Fibroblast of lung (primary cell): ENCODE measurements around the gene MGST3.
"Not testable (repeated sequence)": the region's sequence is repeated elsewhere in the genome, so short reads cannot be mapped to it uniquely, and the experiment has no call there.

Source experiments
- EZH2 ChIP-seq: IDR thresholded peaks from 2 replicates; pipeline ENCODE4 v1.5.1; 2012; ENCODE audit warnings: low read length, control low read depth, mild to moderate bottlenecking; ENCODE audit errors: missing control alignments
- TF ChIP-seq, protein P1 (sequence below), 2 donors: IDR thresholded peaks in 1 of 2; conservative IDR thresholded peaks in 1 of 2; 1 replicate in 1 of 2; 2 replicates in 1 of 2; pipeline ENCODE4 v1.5.1; 2011 to 2012; ENCODE audit warnings: low read length in 2 of 2, control low read depth in 1 of 2, inconsistent platforms in 1 of 2, low read depth in 1 of 2, mild to moderate bottlenecking in 1 of 2

DNA sequence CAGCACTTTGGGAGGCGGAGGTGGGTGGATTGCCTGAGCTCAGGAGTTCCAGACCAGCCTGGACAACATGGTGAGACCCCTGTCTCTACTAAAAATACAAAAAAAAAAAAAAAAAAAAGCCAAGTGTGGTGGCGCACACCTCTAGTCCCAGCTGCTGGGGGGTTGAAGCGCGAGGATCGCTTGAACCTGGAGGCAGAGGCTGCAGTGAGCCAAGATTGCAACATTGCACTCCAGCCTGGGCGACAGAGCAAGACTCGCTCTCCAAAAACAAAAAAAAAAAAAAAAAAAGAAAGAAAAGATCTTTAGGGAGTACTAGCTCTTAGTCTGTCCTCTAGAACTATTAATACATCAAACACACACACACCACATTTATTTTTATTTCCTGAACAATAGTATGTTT lies 70.9 kb downstream of the MGST3 start:
- TF ChIP-seq EZH2, result not testable (repeated sequence)
- TF ChIP-seq, protein P1, sequence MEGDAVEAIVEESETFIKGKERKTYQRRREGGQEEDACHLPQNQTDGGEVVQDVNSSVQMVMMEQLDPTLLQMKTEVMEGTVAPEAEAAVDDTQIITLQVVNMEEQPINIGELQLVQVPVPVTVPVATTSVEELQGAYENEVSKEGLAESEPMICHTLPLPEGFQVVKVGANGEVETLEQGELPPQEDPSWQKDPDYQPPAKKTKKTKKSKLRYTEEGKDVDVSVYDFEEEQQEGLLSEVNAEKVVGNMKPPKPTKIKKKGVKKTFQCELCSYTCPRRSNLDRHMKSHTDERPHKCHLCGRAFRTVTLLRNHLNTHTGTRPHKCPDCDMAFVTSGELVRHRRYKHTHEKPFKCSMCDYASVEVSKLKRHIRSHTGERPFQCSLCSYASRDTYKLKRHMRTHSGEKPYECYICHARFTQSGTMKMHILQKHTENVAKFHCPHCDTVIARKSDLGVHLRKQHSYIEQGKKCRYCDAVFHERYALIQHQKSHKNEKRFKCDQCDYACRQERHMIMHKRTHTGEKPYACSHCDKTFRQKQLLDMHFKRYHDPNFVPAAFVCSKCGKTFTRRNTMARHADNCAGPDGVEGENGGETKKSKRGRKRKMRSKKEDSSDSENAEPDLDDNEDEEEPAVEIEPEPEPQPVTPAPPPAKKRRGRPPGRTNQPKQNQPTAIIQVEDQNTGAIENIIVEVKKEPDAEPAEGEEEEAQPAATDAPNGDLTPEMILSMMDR (conservative IDR thresholded peaks at IDR 0.05 in 1 of 2, IDR thresholded peaks at IDR 0.05 in 1 of 2; ENCODE audit: low read depth in 1 of 2, low read length in 2 of 2), result not testable (repeated sequence)
